GM21447 (cell line): ENCODE measurements around the gene CCDC73.
"Not testable (repeated sequence)": the region's sequence is repeated elsewhere in the genome, so short reads cannot be mapped to it uniquely, and the experiment has no call there.

Experiments used
- ATAC-seq: cut with Tn5 transposase; IDR thresholded peaks from one replicate; pipeline ENCODE4 v1.9.1; 2021; ENCODE audit not compliant: unreplicated experiment

The CCDC73 gene

GRCh38 chr11:32794439-32794838 lies at the start of gene CCDC73:
TSS of gene CCDC73 (minus strand) at chr11:32794662. CDS start at chr11:32760243, 34,419 bp downstream.
- ATAC-seq = no peak

GRCh38 chr11:32843544-32843943 lies 49.1 kb upstream of the CCDC73 start:
- no peak for ATAC-seq

DNA sequence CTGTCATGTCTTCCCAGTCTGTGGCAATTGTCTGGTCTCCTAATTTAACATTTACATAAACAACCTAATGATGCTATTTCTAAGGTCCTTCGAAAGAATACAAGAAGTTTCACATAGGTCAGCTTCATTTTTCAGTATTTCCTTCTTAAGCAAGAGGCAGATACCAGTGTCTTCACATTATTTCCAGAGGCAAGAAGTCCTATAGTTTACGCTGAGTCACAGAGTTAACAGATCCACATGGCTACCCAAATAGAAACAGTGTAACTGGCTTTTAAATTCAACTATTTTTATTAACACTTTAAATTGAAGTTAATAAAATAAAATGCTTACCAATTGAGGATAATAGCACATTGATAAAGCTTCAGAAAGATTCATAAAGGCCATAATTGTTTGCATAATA lies 46.1 kb upstream of the CCDC73 start:
- no peak for ATAC-seq

DNA sequence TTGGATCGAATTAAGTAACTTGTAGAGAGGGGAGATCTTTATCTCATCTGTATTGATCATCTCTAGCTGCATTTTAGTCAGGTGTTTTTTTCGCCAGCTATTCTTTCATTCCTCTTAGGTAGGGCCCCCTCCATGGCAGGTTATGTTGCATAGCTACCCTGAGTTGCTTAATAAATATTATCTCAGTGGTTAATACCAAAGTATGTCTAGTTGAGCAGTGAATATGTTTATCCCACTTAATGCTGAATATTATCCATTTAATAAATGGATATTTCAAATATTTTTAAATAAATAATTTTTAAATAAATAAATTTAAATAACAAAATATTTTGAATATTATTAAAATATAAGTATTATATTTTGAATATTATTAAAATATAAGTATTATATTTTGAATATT lies 44.8 kb upstream of the CCDC73 start:
- no peak for ATAC-seq

DNA sequence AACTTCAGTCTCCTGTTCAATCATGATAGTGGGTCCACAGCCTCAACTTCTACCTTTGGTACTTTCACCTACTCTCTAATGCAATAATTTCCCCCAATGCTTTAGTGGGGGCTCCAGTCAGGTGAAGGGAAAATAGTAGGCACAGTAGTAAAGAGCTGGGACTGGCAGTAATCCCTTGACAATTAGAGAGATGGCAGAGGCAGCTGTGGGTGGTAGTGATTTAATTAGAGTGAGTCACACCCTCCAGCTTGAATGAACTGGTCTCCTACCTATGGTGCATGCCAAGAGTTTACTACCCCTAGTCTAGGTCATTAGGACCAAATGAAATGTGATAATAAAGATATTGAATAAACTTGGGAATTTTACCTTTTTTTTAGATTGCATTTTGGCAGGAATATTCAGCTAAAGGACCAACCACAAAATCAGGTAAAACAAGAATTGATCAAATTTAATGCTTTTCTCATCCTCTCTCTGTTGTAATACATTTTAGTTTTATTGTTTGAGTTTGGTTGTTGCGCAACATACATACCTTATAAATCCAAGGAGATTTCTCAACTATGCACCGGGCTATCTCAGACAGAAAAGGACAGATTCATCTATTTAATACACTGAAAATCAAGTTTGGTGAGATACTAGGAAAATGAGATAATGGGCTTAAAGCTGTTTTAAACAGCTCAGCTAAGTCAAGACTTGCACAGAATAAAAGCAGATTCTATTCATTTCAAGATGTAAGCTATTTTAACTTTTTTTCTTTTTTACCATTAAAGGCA lies 44.2 kb upstream of the CCDC73 start:
- ATAC-seq = no peak

- ATAC-seq = no peak
These were observed 42.5 kb upstream of the CCDC73 start for GRCh38 chr11:32836946-32837345.

GRCh38 chr11:32833921-32834320 lies 39.5 kb upstream of the CCDC73 start:
- ATAC-seq = no peak

GRCh38 chr11:32831221-32831620 lies 36.8 kb upstream of the CCDC73 start:
- ATAC-seq = no peak

DNA sequence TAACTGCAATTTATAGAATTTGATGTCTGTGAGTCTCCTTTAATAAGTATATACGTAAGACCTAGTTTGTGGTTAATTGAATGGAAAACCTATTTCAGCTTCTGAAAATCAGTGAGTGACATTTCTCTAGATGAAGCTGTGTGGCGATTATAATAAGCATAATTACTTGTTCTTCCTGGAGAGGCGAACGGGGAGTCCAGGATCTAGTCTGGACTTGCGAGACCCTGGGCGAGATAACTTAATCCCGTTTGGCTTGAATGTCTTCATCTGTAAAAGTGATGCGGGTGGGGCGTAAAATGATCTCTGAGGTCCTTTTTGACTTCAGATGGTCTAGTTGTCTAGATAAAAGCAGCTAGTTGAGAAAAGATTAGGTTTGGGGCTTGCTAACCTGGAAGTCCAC lies 36.3 kb upstream of the CCDC73 start:
- no peak for ATAC-seq

- ATAC-seq = peak; percentile 14
These were observed 35.9 kb upstream of the CCDC73 start for GRCh38 chr11:32830413-32830738.

DNA sequence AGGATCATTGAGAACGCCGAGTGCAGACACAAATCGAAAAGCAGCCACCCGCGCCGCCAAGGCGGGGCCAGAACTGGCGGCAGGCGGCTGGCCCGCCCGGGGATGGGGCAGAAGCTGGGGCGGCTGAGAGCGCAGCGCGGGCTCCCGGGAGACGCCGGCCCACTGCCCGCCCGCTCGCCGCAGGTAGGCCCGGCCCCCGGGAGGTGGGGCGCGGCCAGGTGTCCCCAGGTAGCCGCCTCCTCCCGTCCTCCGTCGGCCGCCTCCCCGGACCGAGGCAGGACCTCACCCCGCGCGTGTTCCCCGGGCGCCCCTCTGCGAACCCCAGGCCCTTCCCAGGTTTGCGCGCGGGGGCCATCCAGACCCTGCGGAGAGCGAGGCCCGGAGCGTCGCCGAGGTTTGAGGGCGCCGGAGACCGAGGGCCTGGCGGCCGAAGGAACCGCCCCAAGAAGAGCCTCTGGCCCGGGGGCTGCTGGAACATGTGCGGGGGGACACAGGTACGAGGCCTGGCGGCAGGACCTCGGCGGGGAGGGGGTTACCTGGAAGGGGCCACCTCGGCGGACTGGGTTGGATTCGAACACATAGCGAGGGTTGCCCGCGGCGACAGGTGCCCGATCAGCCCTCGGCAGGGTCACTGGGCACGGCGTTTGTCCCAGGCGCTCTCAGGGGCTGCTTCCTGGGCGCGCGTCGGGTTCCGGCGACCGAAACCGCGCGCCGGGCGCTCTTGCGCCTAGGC lies 35.4 kb upstream of the CCDC73 start, which contains the start of gene PRRG4:
PRRG4 (plus strand) TSS at position 248 of the 733 bp plus-strand sequence. CDS start 603 bp downstream, outside the sequence.
- ATAC-seq = peak; percentile 75

- peak; percentile 43 for ATAC-seq
These were observed 34.8 kb upstream of the CCDC73 start for GRCh38 chr11:32829157-32829679.

DNA sequence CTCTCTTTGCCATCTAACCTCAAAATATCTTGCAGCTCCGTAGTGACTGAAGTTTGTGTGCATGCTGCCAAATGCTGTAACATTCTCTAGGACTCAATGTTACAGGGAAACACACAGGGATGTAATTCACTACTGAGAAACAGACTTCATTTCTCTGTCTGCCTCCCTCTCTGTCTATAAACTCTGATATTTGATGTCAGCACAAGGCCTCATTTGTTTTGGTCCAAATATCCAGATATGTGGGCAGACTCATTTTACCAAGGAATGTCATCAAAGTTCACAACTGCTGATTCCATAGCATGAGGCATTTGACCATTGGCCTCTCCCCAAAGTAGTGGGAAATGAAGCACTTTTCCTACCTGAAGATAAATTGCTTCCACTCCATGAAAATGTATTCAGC lies 32.8 kb upstream of the CCDC73 start:
- no peak for ATAC-seq

DNA sequence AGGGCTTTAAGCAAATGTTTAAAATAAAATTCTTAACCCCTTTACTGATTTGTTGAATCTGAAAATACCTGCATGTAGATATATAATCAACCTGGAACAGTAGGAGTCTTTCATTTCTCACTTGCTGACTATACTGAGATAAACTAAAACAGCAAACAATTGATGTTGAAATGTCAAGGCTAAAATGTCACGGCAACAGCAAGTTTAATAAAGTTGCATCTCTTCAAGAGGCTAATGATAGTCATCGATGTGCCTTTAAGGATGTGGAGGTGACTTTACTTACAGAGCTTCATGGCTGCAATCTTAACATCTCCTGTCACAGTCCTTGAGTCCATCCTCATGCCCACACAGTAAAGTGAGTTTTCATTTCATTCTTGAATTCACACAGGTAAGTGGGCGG lies 31.7 kb upstream of the CCDC73 start:
- no peak for ATAC-seq

DNA sequence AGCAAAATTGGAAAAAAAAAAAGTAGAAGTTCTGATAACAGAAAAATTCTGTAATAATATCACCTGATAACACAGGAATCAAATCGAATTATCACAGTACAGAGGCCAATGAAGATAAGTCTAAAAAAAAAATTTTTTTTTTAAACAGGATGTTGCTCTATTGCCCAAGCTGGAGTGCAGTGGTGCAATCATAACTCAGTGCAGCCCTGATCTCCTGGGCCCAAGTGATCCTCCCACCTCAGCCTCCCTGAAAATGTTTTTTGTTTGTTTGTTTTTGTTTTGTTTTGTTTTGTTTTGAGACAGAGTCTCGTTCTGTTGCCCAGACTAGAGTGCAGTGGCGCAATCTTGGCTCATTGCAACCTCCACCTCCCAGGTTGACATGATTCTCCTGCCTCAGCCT lies 29.2 kb upstream of the CCDC73 start:
- ATAC-seq = not testable (repeated sequence)

DNA sequence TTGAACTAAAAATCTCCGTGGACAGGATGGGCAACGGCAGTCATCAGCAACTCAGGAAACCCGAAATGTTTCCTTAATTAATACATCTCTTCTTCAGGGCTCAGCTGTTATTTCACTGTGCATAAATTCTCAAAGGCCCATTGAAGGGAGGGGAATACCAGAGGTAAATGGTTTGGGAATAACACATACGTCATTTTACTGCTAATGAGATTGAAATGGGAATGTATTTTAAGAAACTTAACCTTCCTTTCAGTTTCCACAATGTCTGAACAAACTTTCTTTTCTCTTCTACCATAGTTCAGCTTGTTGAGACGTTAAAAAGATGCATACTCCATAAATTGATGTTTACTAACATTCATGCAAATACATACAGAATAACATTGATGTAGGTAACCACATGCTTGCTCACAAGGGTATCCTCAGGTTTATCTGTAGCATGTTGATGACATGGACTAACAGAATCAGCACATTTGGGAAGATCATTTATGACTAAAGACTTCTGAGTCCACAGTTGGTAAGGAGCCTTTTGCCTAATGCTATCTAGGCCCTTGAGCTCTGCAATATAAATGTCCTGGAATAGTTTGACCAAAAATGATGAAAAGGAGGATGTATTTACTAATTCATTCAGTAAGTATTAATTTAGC lies 27.6 kb upstream of the CCDC73 start:
- ATAC-seq = peak; percentile 56

DNA sequence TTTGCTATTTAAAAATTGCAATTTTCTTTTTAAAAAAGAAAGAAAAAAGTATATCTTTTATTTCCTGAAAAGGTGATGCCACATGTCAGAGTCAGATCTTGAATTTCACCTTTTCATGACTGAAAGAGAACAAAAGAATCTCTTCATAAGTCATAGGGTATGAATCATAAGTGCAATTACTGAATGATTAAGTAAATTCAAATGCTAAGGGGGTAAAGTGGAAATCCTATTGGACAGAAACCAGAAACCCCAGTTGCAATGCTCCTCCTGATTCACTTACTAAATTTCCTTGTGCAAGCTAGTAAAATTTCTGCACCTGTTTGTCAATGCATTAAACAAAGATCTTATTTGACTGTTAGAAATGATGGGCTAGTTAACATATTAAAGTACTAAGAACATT lies 27.1 kb upstream of the CCDC73 start:
- ATAC-seq = peak; percentile 24

- no peak for ATAC-seq
These were observed 26.0 kb upstream of the CCDC73 start for GRCh38 chr11:32820497-32820896.

GRCh38 chr11:32819187-32819586 lies 24.7 kb upstream of the CCDC73 start:
- ATAC-seq = no peak

DNA sequence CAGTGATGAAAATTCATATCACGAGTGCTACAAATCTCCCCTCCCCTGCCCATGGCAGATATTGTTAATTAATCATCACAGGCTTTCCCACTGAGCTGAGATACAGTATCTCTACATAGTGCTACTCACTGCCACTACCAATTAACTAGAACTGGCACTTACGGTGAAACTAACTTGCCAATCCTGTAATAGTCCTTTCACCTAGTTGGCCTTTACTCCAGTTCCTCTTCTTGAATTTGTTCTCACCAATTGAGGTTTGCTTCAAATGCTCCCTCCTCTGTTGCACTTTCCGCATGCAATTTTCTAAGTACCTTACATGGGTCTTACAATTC lies 23.4 kb upstream of the CCDC73 start:
- ATAC-seq = no peak

- no peak for ATAC-seq
These were observed 22.9 kb upstream of the CCDC73 start for GRCh38 chr11:32817181-32817851.
